GM12878 (cell line): Measurements from ENCODE around the gene SP4. TPM values are rescaled to one million over a fixed set of nuclear protein-coding genes. Genes with fewer than 3 reads are reported as not detected.

Source experiments
- ATAC-seq: fragments of 200-7000 bp; cut with Tn5 transposase; 3 replicates; pipeline ENCODE4 v1.9.1; 2020; ENCODE audit warnings: mild to moderate bottlenecking, moderate library complexity
- BruUV-seq: library from RNA; stranded (reverse); fragments of 400-500 nt; replicated peaks from 2 replicates; lab custom pipeline; 2021; lab: Mats Ljungman, UMichigan
- CTCF ChIA-PET: fragments of 300-600 bp; sonication (Branson Sonifier 250); formaldehyde crosslinking; extraction: SDS; loops from one replicate; lab custom pipeline; 2021; ENCODE audit warnings: inconsistent platforms; lab: Yijun Ruan, JAX
- POLR2A ChIA-PET: fragments of 350-600 bp; formaldehyde crosslinking; extraction: SDS; loops from one replicate; lab custom pipeline; 2021; ENCODE audit warnings: inconsistent platforms; lab: Charles Lee
- RAD21 ChIA-PET: fragments of 300-600 bp; sonication (Branson Sonifier 250); formaldehyde crosslinking; loops from one replicate; lab custom pipeline; 2023; ENCODE audit warnings: antibody characterized with exemption; ENCODE audit not compliant: unreplicated experiment; lab: Charles Lee
- SMC1A ChIA-PET: fragments of 300-600 bp; sonication (Branson Sonifier 250); formaldehyde crosslinking; loops from one replicate; lab custom pipeline; 2023; ENCODE audit not compliant: unreplicated experiment, uncharacterized antibody; lab: Charles Lee
- DNase-seq: peaks from one replicate; pipeline ENCODE4 v3.0.0-alpha.2; 2011; ENCODE audit warnings: low read depth, low spot score
- FAIRE-seq: peaks from 3 replicates; lab custom pipeline; 2011; peaks lifted over from hg19 to GRCh38; lab: Jason Lieb, UNC
- H2AFZ ChIP-seq: 2 replicates; pipeline ENCODE4 v1.6.0; 2011; ENCODE audit warnings: low read depth, low read length, control low read depth; ENCODE audit not compliant: control insufficient read depth
- H3K27ac ChIP-seq: 2 replicates; pipeline ENCODE4 v1.5.1; 2011; ENCODE audit warnings: control low read depth; ENCODE audit not compliant: control insufficient read depth, insufficient read depth
- H3K27me3 ChIP-seq, 2 experiments: replicated peaks in 1 of 2; 2 replicates each; pipeline versions ENCODE4 v1.6.0 to v1.6.1; 2011; ENCODE audit warnings: low read length in 1 of 2; ENCODE audit not compliant: control insufficient read depth in 2 of 2, insufficient read depth in 2 of 2
- H3K36me3 ChIP-seq, 2 experiments: 2 replicates each; pipeline ENCODE4 v1.5.1; 2011; ENCODE audit warnings: low read length in 1 of 2; ENCODE audit not compliant: control insufficient read depth in 2 of 2, insufficient read depth in 2 of 2
- H3K4me1 ChIP-seq: 2 replicates; pipeline ENCODE4 v1.6.1; 2011; ENCODE audit warnings: mild to moderate bottlenecking, low read length, moderate library complexity, mixed read lengths; ENCODE audit not compliant: control insufficient read depth, insufficient read depth
- H3K4me2 ChIP-seq: 2 replicates; pipeline ENCODE4 v1.6.0; 2011; ENCODE audit warnings: control low read depth; ENCODE audit not compliant: control insufficient read depth, insufficient read depth
- H3K4me3 ChIP-seq: fragments of 200-600 bp; sonication (generic); 2 replicates; pipeline ENCODE4 v1.5.1; 2016
- H3K79me2 ChIP-seq: 2 replicates; pipeline ENCODE4 v1.6.0; 2011; ENCODE audit warnings: low read length; ENCODE audit not compliant: control insufficient read depth, insufficient read depth
- H3K9ac ChIP-seq: 2 replicates; pipeline ENCODE4 v1.8.0; 2011; ENCODE audit warnings: low read length, control low read depth, mixed read lengths; ENCODE audit not compliant: control insufficient read depth, insufficient read depth
- H3K9me3 ChIP-seq: replicated peaks from 3 replicates; pipeline ENCODE4 v1.5.1; 2011; ENCODE audit warnings: mild to moderate bottlenecking, low read length; ENCODE audit not compliant: control insufficient read depth, insufficient read depth
- H4K20me1 ChIP-seq: 2 replicates; pipeline ENCODE4 v1.6.0; 2011; ENCODE audit not compliant: control insufficient read depth, insufficient read depth
- BCL3 ChIP-seq: IDR thresholded peaks from 2 replicates; pipeline ENCODE4 v1.6.1; 2011; ENCODE audit warnings: borderline replicate concordance, low read depth, mild to moderate bottlenecking, moderate library complexity, low read length; ENCODE audit not compliant: insufficient read depth, poor library complexity, severe bottlenecking
- CBX5 ChIP-seq: sonication (generic); IDR thresholded peaks from 2 replicates; pipeline ENCODE4 v1.6.1; 2016; ENCODE audit warnings: low read depth, moderate library complexity, mild to moderate bottlenecking, inconsistent platforms
- ETV6 ChIP-seq, 2 experiments: fragments of 450-650 bp in 1 of 2; IDR thresholded peaks in 1 of 2; conservative IDR thresholded peaks in 1 of 2; 2 replicates each; pipeline ENCODE4 v1.6.1; 2014; ENCODE audit warnings: antibody characterized with exemption in 1 of 2, borderline replicate concordance in 1 of 2, low read depth in 1 of 2, mild to moderate bottlenecking in 1 of 2, moderate library complexity in 1 of 2
- HSF1 ChIP-seq: fragments of 150-350 bp; IDR thresholded peaks from 2 replicates; pipeline ENCODE4 v1.6.1; 2014; ENCODE audit warnings: mild to moderate bottlenecking, low read depth, low read length
- IRF3 ChIP-seq: fragments of 450-650 bp; IDR thresholded peaks from 2 replicates; pipeline ENCODE4 v1.6.1; 2014; ENCODE audit warnings: mild to moderate bottlenecking
- JUND ChIP-seq: IDR thresholded peaks from 2 replicates; pipeline ENCODE4 v1.6.1; 2012; ENCODE audit warnings: low read depth, mild to moderate bottlenecking, low read length, improper control_type of control experiment, moderate library complexity
- NKRF ChIP-seq: fragments of 450-650 bp; conservative IDR thresholded peaks from 2 replicates; pipeline ENCODE4 v1.6.1; 2017; ENCODE audit warnings: mild to moderate bottlenecking, moderate library complexity
- POLR2AphosphoS2 ChIP-seq: IDR thresholded peaks from 2 replicates; pipeline ENCODE4 v1.6.1; 2011; ENCODE audit warnings: low read depth, mild to moderate bottlenecking, low read length, improper control_type of control experiment, moderate library complexity
- RCOR1 ChIP-seq: conservative IDR thresholded peaks from 2 replicates; pipeline ENCODE4 v1.6.1; 2012; ENCODE audit warnings: low read depth, low read length, improper control_type of control experiment
- SIN3A ChIP-seq: IDR thresholded peaks from 2 replicates; pipeline ENCODE4 v1.6.1; 2012; ENCODE audit warnings: low read depth, low read length, improper control_type of control experiment
- WGBS: methylation state at CpG from one replicate; pipeline ENCODE4 v1.1.6; 2016; ENCODE audit warnings: low lambda C conversion rate; ENCODE audit not compliant: insufficient replicate concordance, insufficient coverage; ENCODE audit errors: missing lambda C conversion rate; 5-methylcytosine and 5-hydroxymethylcytosine counted together
- in situ Hi-C: fragments of 300-500 bp; cut with MboI; formaldehyde crosslinking; loops from 9 replicates; pipeline ENCODE4 v1.14.3; 2018; ENCODE audit warnings: mixed read lengths
- intact Hi-C: fragments of 100-400 bp; cut with micrococcal nuclease; formaldehyde crosslinking; loops from one replicate; pipeline ENCODE4 v1.14.2; 2022; ENCODE audit not compliant: unreplicated experiment
- polyA plus RNA-seq, 11 experiments: library from polyadenylated mRNA; depleted of rRNA in 4 of 11; unstranded in 6 of 11; stranded (reverse) in 5 of 11; fragments of >200 nt; fragmentation: Nextera tagmentation in 4 of 11; fragmentation: Illumina TruSeq in 1 of 11; extraction: Ambion mirVana in 4 of 11; extraction: Trizol in 1 of 11; gene quantifications; 1 replicate in 1 of 11; 2 replicates in 10 of 11; pipeline versions ENCODE4 v1.2.1 to v1.2.3, GENCODE V29; 2011 to 2016; ENCODE audit warnings: inconsistent platforms in 2 of 11, missing spikeins in 2 of 11, low read depth in 1 of 11
- total RNA-seq, 4 experiments: library from RNA; depleted of rRNA in 3 of 4; stranded (reverse); fragments of >200 nt in 3 of 4; fragmentation: Illumina TruSeq in 1 of 4; extraction: Trizol in 1 of 4; gene quantifications; 2 replicates each; pipeline versions ENCODE4 v1.2.1 to v1.2.3, GENCODE V29; 2013 to 2021
- TF ChIP-seq, protein P1 (sequence below): fragments of 450-650 bp; IDR thresholded peaks from 2 replicates; pipeline ENCODE4 v1.6.1; 2018; ENCODE audit warnings: borderline replicate concordance, mild to moderate bottlenecking; ENCODE audit not compliant: partially characterized antibody

Gene SP4
- total and polyA plus RNA-seq, 10 of the 15 experiments (the other 5 are each of a cell fraction or from before 2014, with no cell fraction given), result 6.2 to 32.4 (median 16.1) TPM

- intact Hi-C loops, result no loop called here
- H3K27ac ChIP-seq, result no peak overlapping the region
- ChIA-PET POLR2A (no interaction called here), SMC1A (interaction anchor here (1.0 to 1.1 kb wide), 2 partner anchors 9 to 15 kb away, joined by 3 to 4 read pairs; no protein-coding TSS in a partner anchor), CTCF (interaction anchor here (1.4 to 1.5 kb wide), 2 partner anchors 9 to 307 kb away, joined by 4 to 6 read pairs; no protein-coding TSS in a partner anchor), RAD21 (no interaction called here)
- peaks cover 2 to 6% of the 10 kb centered on the region in 2 experiments; a peak in 3 of 4 replicates for H3K36me3 ChIP-seq
- no peaks in the 10 kb centered on the region for H3K27me3 ChIP-seq
- H4K20me1 ChIP-seq, result no peaks in the 10 kb centered on the region
- ATAC-seq, result no peak
- DNase-seq, result no peak
- no peak overlapping the region for H2AFZ ChIP-seq
- no peaks in the 10 kb centered on the region for H3K79me2 ChIP-seq
- FAIRE-seq, result no peak
- H3K4me1 ChIP-seq, result no peaks in the 10 kb centered on the region
- no peaks in the 10 kb centered on the region; the same call in 1 of the 3 replicates for H3K9me3 ChIP-seq
- BruUV-seq, result no TSS peak
- in situ Hi-C loops, result no loop called here
- no peak overlapping the region for H3K4me2 ChIP-seq
- H3K9ac ChIP-seq, result no peak overlapping the region
- H3K4me3 ChIP-seq, result no peak overlapping the region
- WGBS, result 100% methylated on average over 10 of the region's 26 CpGs
- TF ChIP-seq HSF1 (no peak), NKRF (no peak), POLR2AphosphoS2 (no peak), CBX5 (no peak), IRF3 (no peak), SIN3A (no peak), JUND (no peak), RCOR1 (no peak), BCL3 (no peak), ETV6 (conservative IDR thresholded peaks at IDR 0.05 in 1 of 2, IDR thresholded peaks at IDR 0.05 in 1 of 2; ENCODE audit: borderline replicate concordance in 1 of 2, low read depth in 1 of 2) (no peak)
- TF ChIP-seq, protein P1, sequence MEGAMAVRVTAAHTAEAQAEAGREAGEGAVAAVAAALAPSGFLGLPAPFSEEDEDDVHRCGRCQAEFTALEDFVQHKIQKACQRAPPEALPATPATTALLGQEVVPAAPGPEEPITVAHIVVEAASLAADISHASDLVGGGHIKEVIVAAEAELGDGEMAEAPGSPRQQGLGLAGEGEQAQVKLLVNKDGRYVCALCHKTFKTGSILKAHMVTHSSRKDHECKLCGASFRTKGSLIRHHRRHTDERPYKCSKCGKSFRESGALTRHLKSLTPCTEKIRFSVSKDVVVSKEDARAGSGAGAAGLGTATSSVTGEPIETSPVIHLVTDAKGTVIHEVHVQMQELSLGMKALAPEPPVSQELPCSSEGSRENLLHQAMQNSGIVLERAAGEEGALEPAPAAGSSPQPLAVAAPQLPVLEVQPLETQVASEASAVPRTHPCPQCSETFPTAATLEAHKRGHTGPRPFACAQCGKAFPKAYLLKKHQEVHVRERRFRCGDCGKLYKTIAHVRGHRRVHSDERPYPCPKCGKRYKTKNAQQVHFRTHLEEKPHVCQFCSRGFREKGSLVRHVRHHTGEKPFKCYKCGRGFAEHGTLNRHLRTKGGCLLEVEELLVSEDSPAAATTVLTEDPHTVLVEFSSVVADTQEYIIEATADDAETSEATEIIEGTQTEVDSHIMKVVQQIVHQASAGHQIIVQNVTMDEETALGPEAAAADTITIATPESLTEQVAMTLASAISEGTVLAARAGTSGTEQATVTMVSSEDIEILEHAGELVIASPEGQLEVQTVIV, result no peak
Observed at GRCh38 chr7:21461282-21461681, 33.4 kb downstream of the SP4 start.
